Stimulated activated CD8-positive, alpha-beta memory T cell treated with anti-CD3 and anti-CD28 coated beads, Interleukin-4, amount 100 ng/mL, for 1 hour (primary cell): ENCODE results near the gene PLS3.
"Not testable (repeated sequence)": the region's sequence is repeated elsewhere in the genome, so short reads cannot be mapped to it uniquely, and the experiment has no call there.

Experiments
- DNase-seq, 2 donors: peaks; one replicate each; pipeline ENCODE4 v3.0.0-alpha.2; 2020; ENCODE audit warnings: low read depth in 2 of 2, low spot score in 1 of 2

PLS3 gene, protein sequence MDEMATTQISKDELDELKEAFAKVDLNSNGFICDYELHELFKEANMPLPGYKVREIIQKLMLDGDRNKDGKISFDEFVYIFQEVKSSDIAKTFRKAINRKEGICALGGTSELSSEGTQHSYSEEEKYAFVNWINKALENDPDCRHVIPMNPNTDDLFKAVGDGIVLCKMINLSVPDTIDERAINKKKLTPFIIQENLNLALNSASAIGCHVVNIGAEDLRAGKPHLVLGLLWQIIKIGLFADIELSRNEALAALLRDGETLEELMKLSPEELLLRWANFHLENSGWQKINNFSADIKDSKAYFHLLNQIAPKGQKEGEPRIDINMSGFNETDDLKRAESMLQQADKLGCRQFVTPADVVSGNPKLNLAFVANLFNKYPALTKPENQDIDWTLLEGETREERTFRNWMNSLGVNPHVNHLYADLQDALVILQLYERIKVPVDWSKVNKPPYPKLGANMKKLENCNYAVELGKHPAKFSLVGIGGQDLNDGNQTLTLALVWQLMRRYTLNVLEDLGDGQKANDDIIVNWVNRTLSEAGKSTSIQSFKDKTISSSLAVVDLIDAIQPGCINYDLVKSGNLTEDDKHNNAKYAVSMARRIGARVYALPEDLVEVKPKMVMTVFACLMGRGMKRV

DNA sequence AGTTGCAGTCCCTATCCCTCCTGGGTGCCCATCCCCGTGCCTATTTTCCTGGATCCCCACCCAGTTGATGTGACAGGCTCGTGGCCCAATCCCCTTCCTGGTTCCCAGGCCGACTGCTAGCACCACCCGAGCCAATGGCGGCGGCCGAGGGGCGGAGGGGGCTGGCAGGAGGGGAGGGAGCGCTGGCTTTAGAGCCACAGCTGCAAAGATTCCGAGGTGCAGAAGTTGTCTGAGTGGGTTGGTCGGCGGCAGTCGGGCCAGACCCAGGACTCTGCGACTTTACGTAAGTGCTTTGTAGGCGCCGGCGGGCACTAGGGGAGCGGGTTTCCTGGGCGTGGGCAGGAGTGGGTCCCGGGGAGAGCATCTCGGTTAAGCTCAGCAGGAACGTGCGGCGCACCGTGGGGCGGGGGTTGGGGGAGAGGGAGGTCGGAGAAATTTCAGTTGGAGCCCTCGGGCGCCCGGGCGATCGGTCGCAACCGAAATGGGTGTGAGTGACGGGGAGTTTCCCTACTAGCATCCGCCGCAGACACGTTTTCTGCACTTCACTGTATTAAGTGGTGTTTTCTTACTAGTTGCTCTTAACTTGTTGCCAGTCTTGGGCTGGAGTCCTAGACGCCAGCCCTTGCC is at the start of gene PLS3:
TSS of gene PLS3 (plus strand) at position 197 of the 627 bp plus-strand sequence. CDS start 49,077 bp downstream, outside the sequence.
- no peak for DNase-seq

GRCh38 chrX:115518113-115518512 is 42.9 kb upstream of the PLS3 start:
- DNase-seq = no peak

- no peak for DNase-seq
Observed at GRCh38 chrX:115521741-115522140, 39.2 kb upstream of the PLS3 start.

DNA sequence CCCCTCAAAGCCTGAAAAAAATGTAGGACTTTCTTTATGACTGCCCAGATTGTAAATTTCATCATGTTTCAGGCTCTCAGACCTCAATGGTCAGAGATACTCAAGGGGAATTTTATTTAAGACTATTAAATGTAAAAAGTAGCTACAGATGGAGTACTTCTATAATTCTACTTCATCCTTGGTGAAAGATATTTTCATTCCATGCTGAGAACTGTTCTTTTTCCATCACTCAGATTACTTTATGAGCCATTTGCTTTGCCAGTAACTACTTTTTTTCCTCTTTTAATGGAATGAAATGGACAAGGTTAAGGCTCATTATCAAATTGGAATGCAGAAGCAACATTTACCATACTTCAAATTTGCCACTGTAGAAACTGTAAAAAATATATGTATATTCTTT is 38.0 kb upstream of the PLS3 start:
- DNase-seq = no peak

- no peak for DNase-seq
Observed at GRCh38 chrX:115525486-115525885, 35.5 kb upstream of the PLS3 start.

DNA sequence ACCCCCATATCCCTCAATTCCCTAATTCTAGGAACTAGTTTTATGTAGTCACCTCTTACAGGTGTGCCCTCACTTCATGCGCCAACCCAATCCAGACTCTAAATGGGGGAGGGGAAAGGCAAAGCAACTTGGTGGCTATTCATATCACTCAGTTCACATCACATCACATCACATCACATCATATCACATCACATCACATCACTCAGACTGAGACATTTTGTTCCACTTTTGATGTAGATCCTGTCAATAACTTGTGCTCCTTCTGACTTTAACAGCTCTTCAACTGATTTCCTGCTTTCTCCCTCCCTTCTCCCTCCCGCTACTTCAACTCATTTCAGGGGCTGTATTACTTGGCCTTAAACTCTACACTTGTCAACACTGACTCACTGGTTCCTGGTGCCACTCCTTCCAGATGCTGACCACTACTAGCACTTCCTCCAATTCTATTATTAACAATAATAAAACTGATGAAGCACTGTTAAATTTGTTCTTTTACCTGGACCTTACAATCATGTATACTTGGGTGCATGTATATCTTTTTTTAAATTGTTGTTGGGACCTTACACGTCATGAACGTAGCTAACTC is 29.1 kb upstream of the PLS3 start:
- no peak for DNase-seq

- DNase-seq = no peak
Observed at GRCh38 chrX:115533485-115533884, 27.5 kb upstream of the PLS3 start.

DNA sequence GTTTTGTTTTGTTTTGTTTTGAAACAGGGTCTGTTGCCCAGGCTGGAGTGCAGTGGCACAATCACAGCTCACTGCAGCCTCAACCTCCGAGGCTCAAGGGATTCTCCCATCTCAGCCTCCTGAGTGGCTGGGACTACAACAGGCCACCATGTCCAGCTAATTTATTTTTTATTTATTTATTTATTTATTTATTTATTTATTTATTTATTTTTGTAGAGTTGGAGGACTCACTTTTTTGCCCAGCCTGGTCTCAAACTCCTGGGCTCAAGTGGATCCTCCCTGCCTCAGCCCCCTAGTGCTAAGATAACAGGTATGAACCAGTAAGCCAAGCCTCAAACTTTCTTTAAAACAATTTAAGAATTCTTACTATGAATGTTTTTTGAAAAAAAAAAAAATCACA is 26.6 kb upstream of the PLS3 start:
- DNase-seq = no peak

DNA sequence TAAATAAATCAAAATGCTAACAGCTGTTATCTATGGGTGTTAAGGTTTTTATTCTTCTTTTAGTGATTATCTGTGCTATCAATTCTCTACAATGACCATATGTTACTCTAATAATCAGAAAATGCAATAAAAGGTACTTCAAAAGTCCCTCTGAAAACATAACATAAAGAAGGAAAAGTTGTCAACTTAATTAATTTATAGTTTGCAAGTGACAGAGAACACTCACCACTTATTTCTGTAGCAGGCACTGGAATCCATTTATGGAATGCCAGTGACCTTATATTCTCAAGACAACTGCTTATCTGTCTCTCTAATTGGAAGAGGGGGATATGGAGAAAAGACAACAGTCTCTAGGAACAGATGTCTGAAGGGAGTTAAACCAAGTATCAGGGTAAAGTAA is 25.6 kb upstream of the PLS3 start:
- DNase-seq = no peak

GRCh38 chrX:115535844-115536243 is 25.1 kb upstream of the PLS3 start:
- DNase-seq = no peak

GRCh38 chrX:115539841-115540240 is 21.1 kb upstream of the PLS3 start:
- DNase-seq = no peak

DNA sequence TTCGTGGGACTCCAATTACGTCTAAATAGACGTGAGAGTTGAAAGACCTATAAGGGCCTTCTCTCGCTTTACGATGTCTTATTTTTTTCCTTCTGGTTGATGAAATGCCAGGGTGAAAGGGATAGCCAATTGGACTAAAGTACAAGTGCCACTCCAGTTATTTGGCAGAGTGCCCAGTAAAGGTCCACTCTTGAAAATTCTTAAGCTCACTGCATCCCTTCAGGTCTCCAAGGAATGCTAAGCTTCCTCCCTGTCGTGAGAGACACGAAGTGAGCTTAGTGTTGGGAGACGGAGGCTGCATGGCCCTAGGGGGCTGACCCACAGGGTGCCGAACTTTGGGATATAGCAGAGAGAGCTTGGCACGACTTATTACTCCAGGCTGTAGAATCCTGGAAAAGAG is 19.9 kb upstream of the PLS3 start:
- not testable (repeated sequence) for DNase-seq

GRCh38 chrX:115547448-115547847 is 13.5 kb upstream of the PLS3 start:
- no peak for DNase-seq

DNA sequence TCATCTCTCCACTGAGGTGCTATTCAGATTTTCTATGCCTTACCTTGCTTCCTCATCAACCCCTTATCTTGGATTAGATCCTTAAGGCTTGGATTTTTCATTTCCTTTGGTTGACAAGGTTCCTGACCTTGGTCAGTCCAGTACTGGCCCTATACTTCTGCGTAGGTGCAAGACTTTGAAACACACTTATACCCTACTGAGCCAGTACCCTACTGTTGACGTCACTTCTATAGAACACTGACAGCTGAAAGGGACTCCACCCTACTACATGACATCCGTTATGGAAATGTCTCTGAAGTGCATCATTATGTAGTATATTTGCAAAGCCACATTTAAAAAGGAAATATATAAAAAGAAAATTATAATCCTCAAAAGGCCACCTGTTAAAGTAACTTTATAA is 12.0 kb upstream of the PLS3 start:
- DNase-seq = no peak

DNA sequence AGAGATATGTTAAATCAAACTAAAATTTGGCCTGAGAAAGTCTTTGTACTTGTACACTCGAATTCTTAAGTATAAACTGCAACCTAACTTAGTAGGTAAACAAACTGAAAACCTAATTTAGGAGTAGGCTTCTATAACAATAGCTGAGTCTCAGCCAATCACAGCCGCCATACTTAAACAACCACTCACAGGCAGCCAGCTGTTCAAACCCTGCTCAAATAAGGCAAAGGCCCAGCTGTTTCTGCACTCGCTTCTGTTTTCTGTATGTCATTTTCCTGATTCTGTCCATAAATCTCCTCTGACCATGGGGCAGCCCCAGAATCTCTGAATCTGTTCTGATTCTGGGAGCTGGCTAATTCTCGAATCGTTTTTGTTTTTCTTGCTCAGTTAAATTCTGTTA is 7.8 kb upstream of the PLS3 start:
- no peak for DNase-seq

DNA sequence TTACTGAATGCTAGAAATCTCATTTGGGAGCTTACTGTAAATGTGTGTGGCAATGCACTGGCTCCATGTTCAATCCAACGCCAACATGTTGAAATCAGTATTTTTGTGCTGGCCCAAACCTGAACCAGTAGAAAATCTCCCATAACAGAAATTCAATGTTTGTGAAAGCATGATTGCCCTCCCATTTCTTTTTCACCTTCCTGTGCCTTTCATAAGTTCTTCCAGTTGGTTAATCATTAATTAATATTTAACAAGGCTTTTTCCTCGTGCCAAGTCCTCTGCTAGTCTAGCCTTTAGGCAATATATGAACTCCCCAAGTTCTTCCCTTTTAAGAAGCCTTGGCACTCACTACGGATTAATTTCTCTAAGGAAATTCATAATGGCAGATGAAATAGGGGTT is 1.3 kb upstream of the PLS3 start:
- DNase-seq = no peak

GRCh38 chrX:115560211-115560977 is 580 bp upstream of the PLS3 start:
- DNase-seq = no peak

DNA sequence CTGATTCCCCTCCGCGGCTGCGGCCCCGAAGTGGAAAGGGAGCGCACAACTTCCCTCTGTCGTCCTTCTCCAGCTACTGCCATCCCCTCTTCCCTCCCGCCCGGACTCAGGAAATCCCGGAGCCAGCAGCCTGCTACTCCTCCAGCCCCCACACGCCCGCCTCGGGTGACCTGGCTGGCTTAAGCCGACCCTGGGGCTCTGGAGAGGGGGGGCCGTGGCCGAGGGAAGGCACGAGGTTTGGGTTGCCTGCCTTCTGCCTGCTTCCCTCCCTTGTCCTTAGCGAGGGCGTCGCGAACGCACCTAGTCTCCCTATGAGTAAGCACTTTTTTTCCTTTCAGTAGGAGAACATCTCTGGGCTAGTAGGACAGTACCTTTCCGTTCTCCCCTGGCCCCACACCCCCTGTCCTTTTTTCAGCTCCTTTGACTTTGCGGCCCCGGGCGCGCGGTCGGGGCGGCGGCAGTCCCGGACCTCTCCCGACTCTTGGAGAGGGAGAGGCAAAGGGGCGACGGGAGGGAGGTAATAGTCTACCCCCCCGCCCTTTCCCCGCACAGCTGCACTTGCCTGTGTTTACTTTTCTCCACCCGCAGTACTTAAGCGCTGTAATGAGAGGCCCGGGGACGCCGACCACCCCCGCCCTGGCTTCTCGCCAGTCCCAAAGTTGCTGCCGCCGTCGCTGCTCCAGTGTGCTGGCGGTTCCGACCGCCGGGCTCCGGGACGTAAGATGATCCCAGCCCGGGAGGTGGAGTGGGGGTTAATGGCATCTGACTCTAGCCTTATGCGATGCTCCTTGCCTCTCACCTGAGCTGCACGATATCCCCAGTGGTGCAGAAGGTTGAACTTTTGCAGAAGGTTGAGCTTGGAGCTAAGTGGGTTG is 868 bp downstream of the PLS3 start:
- no peak for DNase-seq

DNA sequence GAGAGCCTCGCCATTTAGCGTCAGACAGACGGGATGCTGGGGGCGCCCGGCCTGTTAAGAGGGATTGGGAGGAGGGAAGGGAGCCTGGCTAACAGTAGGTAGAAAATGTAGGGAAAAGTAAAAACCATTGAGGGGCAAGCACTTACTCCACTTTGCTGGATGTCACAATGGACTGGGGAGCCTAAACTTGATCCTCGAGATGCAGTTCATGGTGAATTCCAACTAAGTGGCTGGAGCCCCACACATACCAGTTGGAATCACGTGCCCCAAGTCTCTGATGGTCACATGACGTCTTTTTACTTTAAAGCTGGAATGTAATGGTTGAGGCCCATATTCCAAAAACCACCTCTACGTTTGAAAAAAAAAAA is 1.5 kb downstream of the PLS3 start:
- DNase-seq = no peak

- no peak for DNase-seq
Observed at GRCh38 chrX:115563633-115564162, 2.7 kb downstream of the PLS3 start.
